Dendritic cell treated with granulocyte-macrophage colony-stimulating factor and Interleukin-4, amounts not matched to agents 40 ng/mL and 50 ng/mL, for 4 days (primary cell): Measurements from ENCODE around the gene ARHGAP5.
A peak's percentile ranks its signal among the peaks of the same experiment; 100 is the strongest.

Experiments
- H3K27ac Mint-ChIP-seq: one replicate; pipeline ENCODE4 v1.8.0; 2022; ENCODE audit warnings: mild to moderate bottlenecking, mixed read lengths
- H3K27me3 Mint-ChIP-seq: one replicate; pipeline ENCODE4 v1.8.0; 2022; ENCODE audit warnings: mild to moderate bottlenecking, mixed read lengths
- H3K36me3 Mint-ChIP-seq: one replicate; pipeline ENCODE4 v1.8.0; 2022; ENCODE audit warnings: low read depth, mixed read lengths
- H3K4me1 Mint-ChIP-seq: one replicate; pipeline ENCODE4 v1.8.0; 2022; ENCODE audit warnings: low read depth, mixed read lengths
- H3K4me3 Mint-ChIP-seq: one replicate; pipeline ENCODE4 v1.8.0; 2022; ENCODE audit warnings: mild to moderate bottlenecking, moderate library complexity, mixed read lengths
- H3K9me3 Mint-ChIP-seq: one replicate; pipeline ENCODE4 v1.8.0; 2022; ENCODE audit warnings: mixed read lengths
- intact Hi-C: fragments of 100-400 bp; cut with micrococcal nuclease; formaldehyde crosslinking; loops from one replicate; pipeline ENCODE4 v1.15.0; 2022

The ARHGAP5 gene

DNA sequence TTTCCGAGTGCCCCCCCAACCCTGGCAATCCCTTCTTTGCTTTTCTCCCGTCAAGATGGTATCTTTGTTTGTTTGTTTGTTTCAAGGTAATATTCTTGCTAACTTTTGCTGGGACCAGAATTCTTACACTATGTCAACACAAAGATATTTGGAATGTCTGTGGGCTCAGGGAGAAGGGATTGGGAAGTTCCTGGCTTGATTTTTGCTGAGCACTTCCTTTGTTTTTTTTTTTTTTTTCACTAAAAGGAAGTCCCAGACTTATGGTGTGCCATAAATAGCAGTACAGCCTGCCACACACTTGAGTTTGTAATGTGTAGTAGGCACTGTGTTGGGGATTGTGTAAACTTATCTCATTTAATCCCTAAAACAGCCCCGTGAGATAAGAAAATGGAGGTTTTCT, 113.6 kb downstream of the ARHGAP5 start:
- Mint-ChIP-seq H3K4me1 (peaks cover 22% of the 10 kb centered on the region), H3K4me3 (no peak overlapping the region), H3K27ac (no peak overlapping the region), H3K9me3 (no peaks in the 10 kb centered on the region), H3K36me3 (no peaks in the 10 kb centered on the region), H3K27me3 (peaks cover 29% of the 10 kb centered on the region)
- intact Hi-C loops: no loop called here

- Mint-ChIP-seq H3K4me3 (no peak overlapping the region), H3K36me3 (no peaks in the 10 kb centered on the region), H3K27me3 (peaks cover 32% of the 10 kb centered on the region), H3K27ac (no peak overlapping the region), H3K9me3 (no peaks in the 10 kb centered on the region), H3K4me1 (peaks cover 19% of the 10 kb centered on the region)
- intact Hi-C loops: no loop called here
Observed at GRCh38 chr14:32192712-32193373, 115.7 kb downstream of the ARHGAP5 start.

GRCh38 chr14:32193532-32193931, 116.4 kb downstream of the ARHGAP5 start:
- intact Hi-C loops: no loop called here
- H3K27me3 Mint-ChIP-seq: peaks cover 34% of the 10 kb centered on the region

GRCh38 chr14:32195636-32196035, 118.5 kb downstream of the ARHGAP5 start:
- Mint-ChIP-seq H3K36me3 (no peaks in the 10 kb centered on the region), H3K4me3 (no peak overlapping the region), H3K27ac (no peak overlapping the region), H3K27me3 (peaks cover 32% of the 10 kb centered on the region), H3K9me3 (no peaks in the 10 kb centered on the region), H3K4me1 (peaks cover 15% of the 10 kb centered on the region)
- intact Hi-C loops: no loop called here

More at GRCh38 chr14:32193532-32193931, 116.4 kb downstream of the ARHGAP5 start:
- Mint-ChIP-seq H3K4me3 (no peak overlapping the region), H3K9me3 (no peaks in the 10 kb centered on the region), H3K27ac (no peak overlapping the region), H3K36me3 (no peaks in the 10 kb centered on the region), H3K4me1 (peaks cover 19% of the 10 kb centered on the region)

- intact Hi-C loops: no loop called here
- H3K4me3 Mint-ChIP-seq: no peak overlapping the region
- H3K4me1 Mint-ChIP-seq: peaks cover 27% of the 10 kb centered on the region
- no peaks in the 10 kb centered on the region for H3K9me3 Mint-ChIP-seq
- no peaks in the 10 kb centered on the region for H3K36me3 Mint-ChIP-seq
- no peak overlapping the region for H3K27ac Mint-ChIP-seq
- H3K27me3 Mint-ChIP-seq: peaks cover 43% of the 10 kb centered on the region
Observed at GRCh38 chr14:32197919-32198318, 120.8 kb downstream of the ARHGAP5 start.

DNA sequence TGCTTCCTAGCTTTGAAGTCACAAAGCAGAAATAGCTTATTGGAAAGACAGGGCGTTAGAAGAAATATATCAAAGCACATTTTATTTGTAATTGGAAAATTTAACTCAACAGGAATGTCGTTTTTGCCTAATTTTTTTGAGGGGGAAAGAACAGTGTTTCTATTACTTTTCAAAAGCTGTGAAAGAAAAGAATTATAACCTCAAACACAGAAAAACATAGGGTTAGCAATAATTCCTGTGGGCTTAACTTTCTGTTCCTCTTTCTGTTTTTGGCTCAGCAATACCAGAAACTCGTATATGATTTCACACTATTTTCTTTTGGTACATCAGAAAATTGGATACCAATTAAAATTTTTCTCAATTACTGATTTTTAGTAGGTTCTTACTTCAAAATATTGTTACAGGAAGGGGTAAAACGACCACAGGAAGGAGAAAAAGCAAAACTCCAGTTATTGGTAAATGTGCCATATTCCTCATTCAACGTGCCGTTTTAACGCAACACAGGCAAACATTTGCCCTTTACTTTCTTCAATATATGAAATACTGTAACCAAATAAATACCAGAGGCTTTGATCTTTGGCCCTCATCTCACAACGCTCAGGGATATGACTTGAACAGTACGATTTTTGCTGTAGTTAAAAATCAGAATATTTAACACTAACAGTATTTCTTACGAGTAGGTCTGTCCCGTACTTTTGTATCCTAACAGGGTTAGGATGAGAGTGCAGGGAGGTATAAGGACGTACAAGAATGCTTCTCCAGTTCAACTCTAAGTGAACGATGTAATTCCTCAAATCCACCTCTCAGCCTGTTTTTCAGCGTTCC, 123.5 kb downstream of the ARHGAP5 start:
- H3K27ac Mint-ChIP-seq: peak overlapping the region; percentile 61
- H3K4me1 Mint-ChIP-seq: peaks cover 35% of the 10 kb centered on the region
- peak overlapping the region; percentile 75 for H3K4me3 Mint-ChIP-seq
- no peaks in the 10 kb centered on the region for H3K36me3 Mint-ChIP-seq
- intact Hi-C loops: loop anchor here (5.0 to 10.0 kb wide), 2 partner anchors 123 to 156 kb away; partner anchors contain the start of gene ARHGAP5
- H3K27me3 Mint-ChIP-seq: peaks cover 50% of the 10 kb centered on the region
- H3K9me3 Mint-ChIP-seq: no peaks in the 10 kb centered on the region

DNA sequence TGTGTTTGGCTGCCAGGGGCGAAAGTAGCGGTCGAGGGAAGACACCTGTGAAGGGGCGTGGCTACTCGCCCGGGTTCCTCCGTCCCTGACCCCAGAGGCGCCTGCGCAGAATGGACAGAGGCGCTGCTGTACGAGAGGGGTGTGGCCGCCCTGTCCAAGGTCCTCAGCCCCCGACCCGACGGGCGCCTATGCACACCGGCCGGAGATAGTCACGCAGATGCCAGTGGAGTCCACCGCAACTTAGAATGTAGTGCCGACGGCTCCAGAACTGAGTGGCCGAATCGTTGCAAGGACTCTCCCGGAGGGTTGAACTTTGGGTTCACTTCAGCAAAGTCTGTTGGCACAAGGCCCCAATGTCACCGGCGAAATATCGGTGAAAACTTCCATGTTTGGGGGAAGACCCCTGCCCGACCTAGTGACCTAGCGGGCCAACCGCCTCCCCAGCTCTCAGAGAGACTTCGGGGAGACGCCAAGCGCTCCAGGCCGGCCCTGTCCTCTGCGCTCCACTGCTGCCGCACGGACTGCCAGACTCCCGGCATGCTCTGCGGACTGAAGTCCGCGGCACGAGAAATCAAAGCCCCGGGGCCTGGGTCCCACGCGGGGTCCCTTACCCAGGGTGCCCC, 124.2 kb downstream of the ARHGAP5 start:
- Mint-ChIP-seq H3K4me3 (peak overlapping the region; percentile 75), H3K27ac (peak overlapping the region; percentile 61), H3K4me1 (peaks cover 38% of the 10 kb centered on the region), H3K27me3 (peaks cover 52% of the 10 kb centered on the region), H3K36me3 (no peaks in the 10 kb centered on the region), H3K9me3 (no peaks in the 10 kb centered on the region)
- intact Hi-C loops: loop anchor here (5.0 to 10.0 kb wide), 2 partner anchors 124 to 157 kb away; partner anchors contain the start of gene ARHGAP5

GRCh38 chr14:32201816-32202490, 124.8 kb downstream of the ARHGAP5 start, which contains the start of gene RNU6-7:
Gene RNU6-7 (plus strand): TSS chr14:32202045.
- peak within 1 kb of the TSS; percentile 75 for H3K4me3 Mint-ChIP-seq
- peaks cover 44% of the 10 kb centered on the region for H3K4me1 Mint-ChIP-seq
- no peaks in the 10 kb centered on the region for H3K36me3 Mint-ChIP-seq

GRCh38 chr14:32202491-32202997, 125.4 kb downstream of the ARHGAP5 start:
- H3K9me3 Mint-ChIP-seq: no peaks in the 10 kb centered on the region
- peak overlapping the region; percentile 4 for H3K4me3 Mint-ChIP-seq
- H3K4me1 Mint-ChIP-seq: peaks cover 44% of the 10 kb centered on the region
- no peak overlapping the region for H3K27ac Mint-ChIP-seq
- intact Hi-C loops: loop anchor here (5.0 to 10.0 kb wide), 2 partner anchors 125 to 158 kb away; partner anchors contain the start of gene ARHGAP5
- peaks cover 56% of the 10 kb centered on the region for H3K27me3 Mint-ChIP-seq
- no peaks in the 10 kb centered on the region for H3K36me3 Mint-ChIP-seq

More at GRCh38 chr14:32201816-32202490, 124.8 kb downstream of the ARHGAP5 start, which contains the start of gene RNU6-7:
- Mint-ChIP-seq H3K27me3 (peaks cover 54% of the 10 kb centered on the region), H3K9me3 (no peaks in the 10 kb centered on the region), H3K27ac (peak within 1 kb of the TSS; percentile 61)
- intact Hi-C loops: loop anchor here (5.0 to 10.0 kb wide), 2 partner anchors 125 to 157 kb away; partner anchors contain the start of gene ARHGAP5

- intact Hi-C loops: loop anchor here (5.0 to 10.0 kb wide), 2 partner anchors 126 to 158 kb away; partner anchors contain the start of gene ARHGAP5
- Mint-ChIP-seq H3K4me1 (peaks cover 44% of the 10 kb centered on the region), H3K36me3 (no peaks in the 10 kb centered on the region), H3K4me3 (peak within 1 kb of the TSS; percentile 51), H3K9me3 (no peaks in the 10 kb centered on the region), H3K27ac (no peak within 1 kb of the TSS), H3K27me3 (peaks cover 60% of the 10 kb centered on the region)
Observed at GRCh38 chr14:32202998-32203882, 126.1 kb downstream of the ARHGAP5 start, which contains the start of gene RNU6-8. Gene RNU6-8 (minus strand): TSS chr14:32203269.

DNA sequence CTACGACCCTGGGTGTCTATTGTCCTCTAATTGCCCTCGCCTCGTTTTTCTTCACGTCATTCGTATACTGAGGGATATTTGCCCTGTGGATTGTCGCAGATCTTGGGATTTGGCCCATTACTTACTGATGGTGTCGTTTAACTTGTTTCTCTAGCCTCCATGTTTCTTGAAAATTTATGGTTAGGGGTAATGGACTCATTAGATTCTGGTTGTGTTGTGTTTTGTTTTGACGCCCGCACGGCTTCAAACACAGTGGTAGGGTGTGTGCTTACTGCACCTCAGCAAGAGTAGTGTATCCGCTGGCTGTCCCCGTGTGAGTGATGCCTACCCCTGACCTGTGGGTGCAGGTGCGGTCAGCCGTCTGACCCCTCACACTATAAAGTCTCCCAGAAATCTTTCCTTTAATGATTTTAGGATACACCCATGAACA, 126.8 kb downstream of the ARHGAP5 start:
- no peaks in the 10 kb centered on the region for H3K36me3 Mint-ChIP-seq
- H3K27me3 Mint-ChIP-seq: peaks cover 60% of the 10 kb centered on the region
- H3K4me1 Mint-ChIP-seq: peaks cover 44% of the 10 kb centered on the region
- intact Hi-C loops: loop anchor here (5.0 to 10.0 kb wide), 2 partner anchors 127 to 159 kb away; partner anchors contain the start of gene ARHGAP5
- H3K4me3 Mint-ChIP-seq: no peak overlapping the region
- no peak overlapping the region for H3K27ac Mint-ChIP-seq
- no peaks in the 10 kb centered on the region for H3K9me3 Mint-ChIP-seq

GRCh38 chr14:32205554-32205953, 128.4 kb downstream of the ARHGAP5 start:
- intact Hi-C loops: loop anchor here (10.0 kb wide), 1 partner anchor 161 kb away; no protein-coding TSS in a partner anchor
- Mint-ChIP-seq H3K4me3 (no peak overlapping the region), H3K27ac (no peak overlapping the region), H3K9me3 (no peaks in the 10 kb centered on the region), H3K36me3 (no peaks in the 10 kb centered on the region), H3K27me3 (peaks cover 69% of the 10 kb centered on the region), H3K4me1 (peaks cover 40% of the 10 kb centered on the region)
